22Rv1 (cell line): Measurements from ENCODE around the gene GUSB.

Experiments used
- ZFX ChIP-seq: fragments of 450-650 bp; IDR thresholded peaks from 2 replicates; pipeline ENCODE4 v1.6.1; 2017; ENCODE audit warnings: antibody characterized with exemption, borderline replicate concordance
- TF ChIP-seq, protein P1 (sequence below): fragments of 450-650 bp; IDR thresholded peaks from 2 replicates; pipeline ENCODE4 v1.5.1; 2017; ENCODE audit warnings: mild to moderate bottlenecking

DNA sequence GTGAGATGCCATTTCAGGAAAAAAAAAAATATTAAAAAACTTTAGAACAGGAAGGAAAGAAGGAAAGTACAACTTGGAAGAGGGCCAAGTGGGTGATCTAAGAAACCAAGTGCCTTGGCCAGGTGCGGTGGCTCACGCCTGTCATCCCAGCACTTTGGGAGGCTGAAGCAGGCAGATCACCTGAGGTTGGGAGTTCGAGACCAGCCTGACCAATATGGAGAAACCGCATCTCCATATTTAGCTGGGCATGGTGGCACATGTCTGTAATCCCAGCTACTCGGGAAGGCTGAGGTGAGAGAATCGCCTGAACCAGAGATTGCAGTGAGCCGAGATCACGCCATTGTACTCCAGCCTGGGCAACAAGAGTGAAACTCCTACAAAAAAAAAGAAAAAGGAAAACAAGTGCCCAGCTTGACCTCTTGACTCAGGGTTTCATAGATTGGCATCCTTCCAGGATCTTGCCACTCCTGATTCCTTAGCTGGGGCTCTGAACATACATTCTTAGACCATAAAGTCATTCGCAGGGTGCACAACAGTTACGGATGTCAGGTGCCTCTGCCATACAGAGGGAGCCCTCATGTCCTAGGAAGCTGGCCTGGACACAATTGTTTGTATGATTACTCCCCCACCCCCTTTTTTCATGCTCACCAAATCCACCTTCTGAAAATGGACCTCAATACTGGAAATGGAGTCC lies 2.1 kb upstream of the GUSB start:
- TF ChIP-seq, protein P1, sequence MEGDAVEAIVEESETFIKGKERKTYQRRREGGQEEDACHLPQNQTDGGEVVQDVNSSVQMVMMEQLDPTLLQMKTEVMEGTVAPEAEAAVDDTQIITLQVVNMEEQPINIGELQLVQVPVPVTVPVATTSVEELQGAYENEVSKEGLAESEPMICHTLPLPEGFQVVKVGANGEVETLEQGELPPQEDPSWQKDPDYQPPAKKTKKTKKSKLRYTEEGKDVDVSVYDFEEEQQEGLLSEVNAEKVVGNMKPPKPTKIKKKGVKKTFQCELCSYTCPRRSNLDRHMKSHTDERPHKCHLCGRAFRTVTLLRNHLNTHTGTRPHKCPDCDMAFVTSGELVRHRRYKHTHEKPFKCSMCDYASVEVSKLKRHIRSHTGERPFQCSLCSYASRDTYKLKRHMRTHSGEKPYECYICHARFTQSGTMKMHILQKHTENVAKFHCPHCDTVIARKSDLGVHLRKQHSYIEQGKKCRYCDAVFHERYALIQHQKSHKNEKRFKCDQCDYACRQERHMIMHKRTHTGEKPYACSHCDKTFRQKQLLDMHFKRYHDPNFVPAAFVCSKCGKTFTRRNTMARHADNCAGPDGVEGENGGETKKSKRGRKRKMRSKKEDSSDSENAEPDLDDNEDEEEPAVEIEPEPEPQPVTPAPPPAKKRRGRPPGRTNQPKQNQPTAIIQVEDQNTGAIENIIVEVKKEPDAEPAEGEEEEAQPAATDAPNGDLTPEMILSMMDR: no peak
- TF ChIP-seq ZFX: no peak
